ENCODE measurements around the gene SLC10A6.

SLC10A6 gene

DNA sequence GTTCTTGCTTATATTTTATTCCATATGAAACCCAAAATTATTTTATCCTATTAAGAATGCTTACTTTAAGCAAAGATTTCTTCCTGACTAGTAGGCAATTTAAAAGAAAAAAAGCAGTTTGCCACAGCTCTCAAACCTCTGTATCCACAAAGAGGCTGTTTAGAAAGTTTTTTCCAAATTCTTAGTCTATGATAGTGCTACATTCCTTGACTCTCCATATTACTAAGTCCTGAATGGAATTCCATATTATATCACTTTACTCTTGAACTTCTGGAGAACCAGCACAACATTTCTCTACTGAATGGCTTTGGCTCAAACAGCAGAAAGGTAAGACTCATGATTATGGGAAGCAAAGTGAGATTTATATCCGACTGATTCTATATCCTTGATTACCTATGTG lies 8.3 kb downstream of the SLC10A6 start:
- H3K27me3 ChIP-seq (ENCODE audit: insufficient read depth, low read length): no peaks in the 10 kb centered on the region
- H3K4me3 ChIP-seq (ENCODE audit: low read length): no peak overlapping the region
- H3K9me3 ChIP-seq (ENCODE audit: low read length): no peaks in the 10 kb centered on the region
- H3K4me1 ChIP-seq (ENCODE audit: insufficient read depth, low read length): no peaks in the 10 kb centered on the region
- H2AFZ ChIP-seq (ENCODE audit: low read depth, low read length): no peak overlapping the region
- no peaks in the 10 kb centered on the region for H3K36me3 ChIP-seq (ENCODE audit: insufficient read depth, low read length)

DNA sequence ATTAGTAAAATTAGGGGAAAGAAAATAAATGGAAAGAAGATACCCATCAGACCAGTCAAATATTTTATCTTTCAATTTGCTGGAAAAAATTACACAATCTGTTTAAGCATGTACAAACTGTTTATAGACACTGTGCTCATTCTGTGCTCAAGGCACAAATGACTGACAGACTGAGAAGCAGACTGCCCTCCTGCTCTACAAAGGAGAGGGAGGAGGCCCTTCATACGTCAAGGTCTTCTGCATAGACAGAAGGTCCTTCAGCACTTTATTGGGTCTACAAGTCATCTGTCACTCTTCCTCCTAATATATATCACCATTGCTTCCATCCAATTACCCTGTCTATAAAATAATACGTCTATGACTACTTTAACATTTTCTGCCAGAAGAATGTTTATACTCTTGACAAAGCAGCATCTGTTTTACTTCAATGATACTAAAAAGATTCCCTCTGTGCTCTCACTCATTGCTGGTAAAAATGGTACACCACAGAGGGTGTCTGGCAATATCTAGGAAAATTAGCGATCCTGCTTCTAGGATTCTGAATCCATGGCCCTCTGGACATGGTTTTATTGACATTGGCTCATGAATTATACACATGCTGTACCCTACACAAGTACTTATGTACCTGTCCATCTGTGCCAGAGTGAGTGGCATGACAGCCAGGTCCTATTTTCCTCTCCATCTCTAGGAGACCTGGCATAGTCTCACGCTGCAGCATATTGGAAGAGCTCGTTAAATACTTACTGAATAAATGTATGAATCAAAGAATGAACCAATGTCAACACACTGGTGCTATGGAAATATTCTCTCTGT lies 11.3 kb downstream of the SLC10A6 start:
- no peak overlapping the region for H2AFZ ChIP-seq (ENCODE audit: low read depth, low read length)
- no peaks in the 10 kb centered on the region for H3K4me1 ChIP-seq (ENCODE audit: insufficient read depth, low read length)
- H3K9me3 ChIP-seq (ENCODE audit: low read length): no peaks in the 10 kb centered on the region
- H3K36me3 ChIP-seq (ENCODE audit: insufficient read depth, low read length): no peaks in the 10 kb centered on the region
- H3K4me3 ChIP-seq (ENCODE audit: low read length): no peak overlapping the region
- H3K27me3 ChIP-seq (ENCODE audit: insufficient read depth, low read length): no peaks in the 10 kb centered on the region

DNA sequence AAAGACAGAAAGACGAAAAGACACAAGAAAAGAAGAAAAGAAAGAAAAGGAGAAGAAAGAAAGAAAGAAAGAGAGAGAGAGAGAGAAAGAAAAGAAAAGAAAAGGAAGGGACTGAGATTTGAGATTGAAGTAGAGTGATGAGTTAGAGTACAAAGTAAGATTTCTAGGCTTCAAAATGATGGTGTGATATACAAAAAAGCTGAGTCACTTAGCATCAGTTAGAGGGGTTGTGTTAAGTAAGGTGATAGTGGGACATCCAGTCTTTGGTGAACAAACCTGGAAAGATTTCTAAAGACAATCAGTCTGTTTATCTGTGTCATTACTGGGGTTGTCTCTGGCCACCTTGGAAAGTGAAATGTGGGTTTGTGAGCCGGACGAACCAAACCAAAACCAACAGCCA lies 13.5 kb downstream of the SLC10A6 start:
- Histone ChIP-seq H3K4me1 (ENCODE audit: insufficient read depth, low read length) (no peaks in the 10 kb centered on the region), H3K36me3 (ENCODE audit: insufficient read depth, low read length) (no peaks in the 10 kb centered on the region), H3K9me3 (ENCODE audit: low read length) (no peaks in the 10 kb centered on the region), H2AFZ (ENCODE audit: low read depth, low read length) (no peak overlapping the region), H3K4me3 (ENCODE audit: low read length) (no peak overlapping the region), H3K27me3 (ENCODE audit: insufficient read depth, low read length) (no peaks in the 10 kb centered on the region)

DNA sequence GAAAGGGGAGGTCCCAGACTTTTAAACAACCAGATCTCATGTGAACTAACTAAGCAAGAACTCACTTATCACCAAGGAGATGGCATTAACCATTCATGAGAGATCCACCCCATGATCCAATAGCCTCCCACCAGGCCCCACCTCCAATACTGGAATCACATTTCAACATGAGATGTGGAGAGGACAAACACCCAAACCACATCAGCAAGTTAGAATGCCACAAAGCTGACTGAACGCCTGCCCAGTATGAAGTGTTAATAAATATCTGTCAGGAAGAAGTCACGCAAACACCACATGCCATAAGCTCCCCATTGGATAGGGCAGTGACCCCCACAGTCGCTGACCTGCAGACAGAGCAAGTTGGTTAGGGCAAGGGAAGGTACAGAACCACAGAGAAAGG lies 14.3 kb downstream of the SLC10A6 start:
- H3K9me3 ChIP-seq (ENCODE audit: low read length): no peaks in the 10 kb centered on the region
- H3K4me3 ChIP-seq (ENCODE audit: low read length): no peak overlapping the region
- H3K27me3 ChIP-seq (ENCODE audit: insufficient read depth, low read length): no peaks in the 10 kb centered on the region
- no peaks in the 10 kb centered on the region for H3K4me1 ChIP-seq (ENCODE audit: insufficient read depth, low read length)
- H2AFZ ChIP-seq (ENCODE audit: low read depth, low read length): no peak overlapping the region
- H3K36me3 ChIP-seq (ENCODE audit: insufficient read depth, low read length): no peaks in the 10 kb centered on the region

DNA sequence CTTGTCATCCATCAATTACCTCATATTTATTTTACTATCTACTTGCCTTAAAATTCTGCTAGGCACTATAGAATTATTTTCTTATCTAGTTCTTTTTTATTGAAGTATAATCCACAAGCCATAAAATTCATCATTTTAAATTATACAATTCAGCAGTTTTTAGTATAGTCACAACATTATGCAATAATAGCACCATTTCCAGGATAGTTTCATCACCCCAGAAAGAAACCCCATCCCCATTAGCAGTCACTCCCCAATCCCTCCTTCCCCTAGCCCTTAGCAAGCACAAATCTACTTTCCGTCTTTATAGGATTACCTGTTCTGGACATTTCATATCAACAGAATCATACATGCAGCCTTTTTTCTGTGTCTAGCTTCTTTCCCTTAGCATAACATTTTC lies 15.6 kb downstream of the SLC10A6 start:
- H3K36me3 ChIP-seq (ENCODE audit: insufficient read depth, low read length): no peaks in the 10 kb centered on the region
- no peak overlapping the region for H2AFZ ChIP-seq (ENCODE audit: low read depth, low read length)
- H3K9me3 ChIP-seq (ENCODE audit: low read length): no peaks in the 10 kb centered on the region

DNA sequence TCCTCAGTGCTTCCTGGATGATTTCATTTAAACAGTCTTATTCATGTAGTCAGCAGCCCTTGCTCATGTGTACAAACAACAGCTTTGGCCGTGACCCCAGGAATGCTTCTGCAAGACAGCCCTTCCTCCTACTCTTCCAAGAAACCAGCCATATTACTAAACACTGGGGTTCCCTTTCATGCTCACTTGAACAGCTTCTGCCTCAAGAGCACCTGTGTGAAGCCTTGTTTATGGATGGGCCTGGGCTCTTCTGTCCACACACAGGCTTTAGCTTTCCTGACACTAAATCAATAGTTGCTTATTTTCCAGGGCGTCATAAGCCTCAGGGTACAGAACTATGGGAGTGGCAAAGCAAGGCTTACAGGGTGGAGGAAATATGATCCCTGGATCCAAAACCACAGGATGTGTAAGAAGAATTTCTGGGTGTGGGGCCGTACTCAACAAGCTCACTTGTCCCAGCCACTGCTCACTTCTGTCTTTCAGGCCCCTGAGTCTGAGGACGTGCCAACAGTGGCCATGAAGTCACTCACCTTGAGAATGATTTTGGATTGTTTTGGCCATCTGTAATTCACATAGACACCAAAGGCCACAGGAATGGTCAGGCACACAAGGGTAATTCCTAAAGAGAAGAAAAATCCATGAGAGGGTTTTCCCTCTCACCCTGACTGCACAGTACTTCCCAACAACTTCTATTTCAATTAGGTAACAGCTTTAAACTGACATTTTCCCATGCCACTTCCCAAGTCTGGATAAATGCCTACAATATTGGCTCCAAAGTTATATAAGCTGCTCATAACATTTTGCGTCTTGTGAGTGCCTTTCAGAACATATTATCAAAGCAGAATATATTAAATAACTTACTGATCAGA lies 17.7 kb downstream of the SLC10A6 start:
- no peak overlapping the region for H2AFZ ChIP-seq (ENCODE audit: low read depth, low read length)
- no peaks in the 10 kb centered on the region for H3K36me3 ChIP-seq (ENCODE audit: insufficient read depth, low read length)
- no peaks in the 10 kb centered on the region for H3K4me1 ChIP-seq (ENCODE audit: insufficient read depth, low read length)
- H3K4me3 ChIP-seq (ENCODE audit: low read length): no peak overlapping the region
- H3K27me3 ChIP-seq (ENCODE audit: insufficient read depth, low read length): no peaks in the 10 kb centered on the region
- no peaks in the 10 kb centered on the region for H3K9me3 ChIP-seq (ENCODE audit: low read length)

More for the DNA sequence above, 15.6 kb downstream of the SLC10A6 start:
- no peaks in the 10 kb centered on the region for H3K4me1 ChIP-seq (ENCODE audit: insufficient read depth, low read length)
- no peak overlapping the region for H3K4me3 ChIP-seq (ENCODE audit: low read length)
- H3K27me3 ChIP-seq (ENCODE audit: insufficient read depth, low read length): no peaks in the 10 kb centered on the region

DNA sequence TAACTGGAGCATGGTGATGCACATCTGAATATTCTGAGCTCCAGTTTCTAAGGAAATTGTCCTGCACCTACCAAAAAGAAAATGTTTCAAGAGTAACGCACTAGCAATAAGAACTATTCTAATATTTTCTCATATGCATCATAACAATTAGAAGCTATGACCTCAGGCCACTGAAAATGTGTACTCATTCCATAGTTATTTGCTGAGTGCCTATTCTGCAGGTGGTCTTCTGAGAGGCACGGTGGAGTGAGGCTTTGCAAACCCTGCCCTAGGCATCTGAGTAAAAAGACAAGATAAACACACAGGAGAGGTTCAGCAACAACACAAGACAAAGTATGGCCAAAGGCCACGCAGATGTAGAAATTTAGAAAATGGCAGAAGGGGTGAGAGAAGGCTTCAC lies 23.7 kb downstream of the SLC10A6 start:
- H3K9me3 ChIP-seq (ENCODE audit: low read length): no peaks in the 10 kb centered on the region
- no peaks in the 10 kb centered on the region for H3K27me3 ChIP-seq (ENCODE audit: insufficient read depth, low read length)
- no peaks in the 10 kb centered on the region for H3K4me1 ChIP-seq (ENCODE audit: insufficient read depth, low read length)
- H2AFZ ChIP-seq (ENCODE audit: low read depth, low read length): no peak overlapping the region
- no peaks in the 10 kb centered on the region for H3K36me3 ChIP-seq (ENCODE audit: insufficient read depth, low read length)
- H3K4me3 ChIP-seq (ENCODE audit: low read length): no peak overlapping the region

DNA sequence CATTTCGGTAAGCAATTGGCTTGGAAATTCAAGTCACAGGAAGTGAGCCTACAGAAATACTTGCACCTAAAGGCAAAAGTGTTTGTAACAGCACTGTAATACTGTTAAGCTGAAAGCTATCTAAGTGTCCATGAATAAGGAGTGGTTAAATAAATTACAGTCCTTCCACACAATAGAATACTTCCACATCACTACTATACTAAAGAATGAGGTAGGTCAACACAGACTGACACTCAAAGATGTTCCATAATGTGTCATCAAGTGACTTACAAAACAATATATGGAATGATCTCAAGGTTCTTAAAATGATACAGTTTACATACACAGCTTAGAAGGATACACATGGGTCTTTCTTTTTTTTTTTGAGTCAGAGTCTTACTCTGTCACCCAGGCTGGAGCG lies 27.0 kb downstream of the SLC10A6 start:
- H3K36me3 ChIP-seq (ENCODE audit: insufficient read depth, low read length): no peaks in the 10 kb centered on the region
- H3K27me3 ChIP-seq (ENCODE audit: insufficient read depth, low read length): no peaks in the 10 kb centered on the region
- H2AFZ ChIP-seq (ENCODE audit: low read depth, low read length): no peak overlapping the region
- no peaks in the 10 kb centered on the region for H3K9me3 ChIP-seq (ENCODE audit: low read length)
- no peak overlapping the region for H3K4me3 ChIP-seq (ENCODE audit: low read length)
- peaks cover 2% of the 10 kb centered on the region for H3K4me1 ChIP-seq (ENCODE audit: insufficient read depth, low read length)

DNA sequence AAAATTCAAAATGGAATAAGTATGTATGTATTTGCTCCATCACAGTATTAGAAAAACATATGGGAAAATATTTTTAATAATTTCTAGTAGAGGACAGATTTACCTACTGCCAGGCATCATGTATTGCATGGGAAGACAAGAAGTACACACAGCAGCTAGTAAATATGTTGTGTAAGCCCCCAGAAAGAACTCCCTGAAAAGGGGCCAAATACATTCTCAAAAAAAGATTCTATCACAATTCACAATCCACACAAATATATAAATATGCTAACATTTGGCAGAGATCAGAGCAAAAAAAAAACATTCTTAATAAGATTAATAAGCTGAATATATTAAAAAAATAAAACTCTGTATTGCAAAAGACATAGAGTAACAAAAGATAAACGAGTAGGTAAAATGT lies 28.0 kb downstream of the SLC10A6 start:
- Histone ChIP-seq H3K4me3 (ENCODE audit: low read length) (no peak overlapping the region), H3K4me1 (ENCODE audit: insufficient read depth, low read length) (peaks cover 2% of the 10 kb centered on the region), H3K36me3 (ENCODE audit: insufficient read depth, low read length) (peaks cover 9% of the 10 kb centered on the region)

DNA sequence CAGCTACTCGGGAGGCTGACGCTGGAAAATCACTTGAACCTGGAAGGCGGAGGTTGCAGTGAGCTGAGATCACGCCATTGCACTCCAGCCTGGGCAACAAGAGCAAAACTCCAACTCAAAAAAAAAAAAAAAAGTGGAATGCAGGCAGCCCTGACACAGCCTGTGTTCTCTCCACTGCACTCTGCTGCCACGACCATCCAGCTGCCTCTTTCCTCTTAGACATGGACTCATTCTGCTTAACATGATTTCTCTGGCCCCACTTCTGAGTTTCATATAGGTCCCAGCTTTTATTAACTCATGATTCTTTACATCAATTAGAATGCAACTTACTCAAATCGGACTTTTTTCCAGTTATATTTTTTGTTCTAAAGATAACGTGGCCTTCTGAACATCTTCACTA lies 29.6 kb downstream of the SLC10A6 start:
- H2AFZ ChIP-seq (ENCODE audit: low read depth, low read length): no peak overlapping the region
- H3K27me3 ChIP-seq (ENCODE audit: insufficient read depth, low read length): no peaks in the 10 kb centered on the region
- peaks cover 10% of the 10 kb centered on the region for H3K9me3 ChIP-seq (ENCODE audit: low read length)
- peaks cover 2% of the 10 kb centered on the region for H3K4me1 ChIP-seq (ENCODE audit: insufficient read depth, low read length)
- H3K4me3 ChIP-seq (ENCODE audit: low read length): no peak overlapping the region
- peaks cover 24% of the 10 kb centered on the region for H3K36me3 ChIP-seq (ENCODE audit: insufficient read depth, low read length)

More for the DNA sequence above, 28.0 kb downstream of the SLC10A6 start:
- H3K9me3 ChIP-seq (ENCODE audit: low read length): no peaks in the 10 kb centered on the region
- no peaks in the 10 kb centered on the region for H3K27me3 ChIP-seq (ENCODE audit: insufficient read depth, low read length)
- no peak overlapping the region for H2AFZ ChIP-seq (ENCODE audit: low read depth, low read length)

DNA sequence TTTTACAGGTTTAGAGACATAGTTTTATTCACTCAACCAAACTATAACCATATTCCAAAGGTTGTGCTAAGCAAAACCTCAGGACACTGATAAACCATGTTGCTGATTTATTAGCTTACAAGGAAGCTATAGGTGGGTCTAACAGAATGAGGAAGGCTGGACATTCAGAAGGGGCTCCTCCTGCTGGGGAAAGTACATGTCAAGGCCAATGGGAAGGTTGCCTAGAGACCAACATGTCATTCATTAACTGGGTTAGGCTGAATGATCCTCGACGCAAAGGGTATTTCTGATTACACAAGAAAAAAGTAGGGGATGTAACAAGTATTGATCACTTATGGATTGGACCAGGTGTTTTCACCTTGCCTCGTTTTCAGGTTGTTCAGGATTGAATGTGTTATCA lies 30.3 kb downstream of the SLC10A6 start:
- Histone ChIP-seq H3K36me3 (ENCODE audit: insufficient read depth, low read length) (peaks cover 28% of the 10 kb centered on the region), H3K9me3 (ENCODE audit: low read length) (peaks cover 12% of the 10 kb centered on the region), H2AFZ (ENCODE audit: low read depth, low read length) (no peak overlapping the region), H3K4me3 (ENCODE audit: low read length) (no peak overlapping the region), H3K27me3 (ENCODE audit: insufficient read depth, low read length) (no peaks in the 10 kb centered on the region), H3K4me1 (ENCODE audit: insufficient read depth, low read length) (peaks cover 2% of the 10 kb centered on the region)

DNA sequence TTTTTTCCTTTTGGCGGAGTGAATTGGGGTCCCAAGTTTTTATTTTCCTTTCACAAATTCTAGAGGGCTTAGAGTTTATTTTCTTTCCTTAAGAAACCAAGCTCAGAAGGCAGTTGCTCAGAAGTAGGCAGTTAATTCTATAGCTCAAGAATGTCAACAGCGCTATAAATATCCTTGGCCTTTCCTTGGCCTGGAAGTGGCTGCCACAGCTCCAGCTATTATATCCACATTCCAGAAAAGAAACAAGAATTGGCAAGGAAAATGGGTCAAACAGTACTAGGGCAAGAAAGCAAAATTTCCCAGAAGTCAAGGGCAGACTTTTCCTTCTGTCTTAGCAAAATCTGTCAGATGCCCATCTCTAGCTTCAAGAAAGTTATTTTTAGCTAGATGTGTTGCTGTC lies 31.0 kb downstream of the SLC10A6 start:
- H2AFZ ChIP-seq (ENCODE audit: low read depth, low read length): no peak overlapping the region
- H3K27me3 ChIP-seq (ENCODE audit: insufficient read depth, low read length): no peaks in the 10 kb centered on the region
- peaks cover 12% of the 10 kb centered on the region for H3K9me3 ChIP-seq (ENCODE audit: low read length)
- H3K36me3 ChIP-seq (ENCODE audit: insufficient read depth, low read length): peaks cover 34% of the 10 kb centered on the region
- peaks cover 2% of the 10 kb centered on the region for H3K4me1 ChIP-seq (ENCODE audit: insufficient read depth, low read length)
- H3K4me3 ChIP-seq (ENCODE audit: low read length): no peak overlapping the region

DNA sequence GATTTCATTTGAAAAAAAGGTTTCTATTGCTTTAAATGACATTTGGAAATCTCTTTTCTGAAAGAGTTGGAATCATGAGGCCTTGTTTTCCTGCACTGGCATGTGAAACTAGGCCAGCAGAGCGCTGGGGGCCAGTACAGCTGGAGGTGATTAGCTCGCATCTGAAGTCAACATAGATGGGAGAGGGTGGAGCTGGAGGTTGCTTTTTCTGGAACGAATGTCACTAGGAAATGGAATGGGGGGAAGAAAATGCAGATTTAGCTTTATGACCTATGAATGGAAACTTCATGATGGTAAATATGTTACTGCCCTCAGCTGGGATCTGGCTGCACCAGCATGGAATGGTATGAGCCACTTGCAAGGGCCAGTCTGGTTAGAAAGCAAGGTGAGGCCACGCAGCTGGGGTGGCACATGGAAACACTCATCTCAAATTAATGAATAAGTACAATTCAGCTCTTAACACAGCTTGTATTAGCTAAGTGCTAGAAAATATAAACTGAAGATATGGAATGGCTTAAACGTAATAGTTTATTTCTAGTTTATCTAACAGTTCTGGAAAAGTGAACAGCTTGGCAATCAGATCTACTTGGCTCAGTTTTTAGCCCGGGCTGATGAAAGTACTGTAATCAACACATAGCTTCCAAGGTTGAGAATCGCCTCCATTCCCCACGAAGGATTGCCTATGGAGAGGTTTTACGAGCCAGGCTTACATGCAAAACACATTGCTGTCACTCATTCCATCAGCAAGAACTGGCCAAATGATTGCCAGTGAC lies 32.5 kb downstream of the SLC10A6 start:
- H3K4me1 ChIP-seq (ENCODE audit: insufficient read depth, low read length): peaks cover 2% of the 10 kb centered on the region
- H3K36me3 ChIP-seq (ENCODE audit: insufficient read depth, low read length): peaks cover 45% of the 10 kb centered on the region
- H3K27me3 ChIP-seq (ENCODE audit: insufficient read depth, low read length): no peaks in the 10 kb centered on the region
- no peak overlapping the region for H2AFZ ChIP-seq (ENCODE audit: low read depth, low read length)
- H3K4me3 ChIP-seq (ENCODE audit: low read length): no peak overlapping the region
- peaks cover 17% of the 10 kb centered on the region for H3K9me3 ChIP-seq (ENCODE audit: low read length)
